Caco-2 (cell line): Measurements from ENCODE around the gene DDX51. TPM values are rescaled to one million over a fixed set of nuclear protein-coding genes. Genes with fewer than 3 reads are reported as not detected.

Experiments
- BruUV-seq: library from RNA; stranded (reverse); fragments of 400-500 nt; replicated peaks from 2 replicates; lab custom pipeline; 2021; lab: Mats Ljungman, UMichigan
- CTCF ChIA-PET: fragments of 300-600 bp; sonication (Branson Sonifier 250); formaldehyde crosslinking; loops from one replicate; lab custom pipeline; 2022; ENCODE audit warnings: antibody characterized with exemption; lab: Charles Lee
- POLR2A ChIA-PET: fragments of 300-600 bp; sonication (Branson Sonifier 250); formaldehyde crosslinking; loops from one replicate; lab custom pipeline; 2022; ENCODE audit warnings: antibody characterized with exemption; lab: Charles Lee
- DNase-seq, 2 experiments: peaks; one replicate each; pipeline versions ENCODE4 v3.0.0 to v3.0.0-alpha.2; 2020 to 2022
- H3K27me3 ChIP-seq: replicated peaks from 2 replicates; pipeline ENCODE4 v1.6.0; 2011; ENCODE audit warnings: low read length; ENCODE audit not compliant: control insufficient read depth, insufficient read depth
- H3K36me3 ChIP-seq: 2 replicates; pipeline ENCODE4 v1.5.1; 2011; ENCODE audit warnings: low read length; ENCODE audit not compliant: control insufficient read depth, insufficient read depth
- H3K4me1 ChIP-seq: fragments of 250-450 bp; sonication (Bioruptor Pico); 2 replicates; pipeline ENCODE4 v1.5.1; 2020; ENCODE audit warnings: mild to moderate bottlenecking
- H3K4me3 ChIP-seq: 2 replicates; pipeline ENCODE4 v1.5.1; 2011; ENCODE audit warnings: low read depth, mild to moderate bottlenecking, control low read depth, low read length
- H3K9me3 ChIP-seq: fragments of 250-450 bp; sonication (Bioruptor Pico); 2 replicates; pipeline ENCODE4 v1.5.1; 2020; ENCODE audit warnings: mild to moderate bottlenecking, moderate library complexity
- H3K27ac Mint-ChIP-seq: one replicate; pipeline ENCODE4 v1.8.0; 2022; ENCODE audit warnings: mixed read lengths; ENCODE audit not compliant: unreplicated experiment
- H3K27me3 Mint-ChIP-seq: one replicate; pipeline ENCODE4 v1.8.0; 2022; ENCODE audit warnings: mixed read lengths; ENCODE audit not compliant: insufficient read depth, unreplicated experiment
- H3K36me3 Mint-ChIP-seq: one replicate; pipeline ENCODE4 v1.8.0; 2022; ENCODE audit warnings: mild to moderate bottlenecking, mixed read lengths; ENCODE audit not compliant: insufficient read depth, unreplicated experiment
- H3K4me1 Mint-ChIP-seq: one replicate; pipeline ENCODE4 v1.8.0; 2022; ENCODE audit warnings: low read depth, mixed read lengths; ENCODE audit not compliant: unreplicated experiment
- H3K4me3 Mint-ChIP-seq: one replicate; pipeline ENCODE4 v1.8.0; 2022; ENCODE audit warnings: mild to moderate bottlenecking, moderate library complexity, mixed read lengths; ENCODE audit not compliant: unreplicated experiment
- H3K9me3 Mint-ChIP-seq: one replicate; pipeline ENCODE4 v1.8.0; 2022; ENCODE audit warnings: mixed read lengths; ENCODE audit not compliant: unreplicated experiment
- intact Hi-C: fragments of 100-400 bp; cut with micrococcal nuclease; formaldehyde crosslinking; loops from one replicate; pipeline ENCODE4 v1.10.0; 2022; ENCODE audit not compliant: unreplicated experiment
- total RNA-seq: library from RNA; stranded (reverse); gene quantifications from 2 replicates; pipeline ENCODE4 v1.2.3, GENCODE V29; 2022
- TF ChIP-seq, protein P1 (sequence below), 2 experiments: fragments of 200-600 bp in 1 of 2; IDR thresholded peaks; 1 replicate in 1 of 2; 2 replicates in 1 of 2; pipeline versions ENCODE4 v1.5.1 to v1.8.0; 2011 to 2022; ENCODE audit warnings: antibody characterized with exemption in 1 of 2, control low read depth in 1 of 2, inconsistent platforms in 1 of 2, low read depth in 1 of 2, low read length in 1 of 2, mild to moderate bottlenecking in 1 of 2, moderate library complexity in 1 of 2; ENCODE audit not compliant: insufficient read depth in 1 of 2, severe bottlenecking in 1 of 2, unreplicated experiment in 1 of 2

DDX51 gene
- total RNA-seq, 1 experiment from 2014 or later = 40.4 TPM

DNA sequence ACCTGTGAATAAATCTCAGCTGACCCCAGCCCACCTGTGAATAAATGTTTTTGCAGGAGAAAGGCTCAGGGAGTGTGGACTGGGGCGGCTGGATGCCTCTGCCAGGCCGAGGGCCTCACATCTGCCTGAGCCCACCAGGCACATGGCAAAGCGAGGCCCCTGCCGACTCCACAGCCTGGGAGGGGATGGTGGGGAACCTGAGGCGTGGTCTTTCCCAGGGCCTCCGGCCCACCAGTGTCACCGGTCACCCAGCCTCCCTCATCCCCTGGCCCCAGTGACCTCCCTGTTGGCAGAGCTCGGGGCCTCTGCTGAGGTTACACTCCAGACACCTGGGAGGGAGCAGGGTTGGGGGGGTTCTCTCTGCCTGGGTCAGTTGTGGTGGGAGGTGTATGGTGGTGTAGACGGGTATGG is 8.3 kb upstream of the DDX51 start:
- no peaks in the 10 kb centered on the region for H3K4me1 Mint-ChIP-seq
- no peak overlapping the region for H3K4me3 Mint-ChIP-seq
- intact Hi-C loops = no loop called here
- Histone ChIP-seq H3K36me3 (peaks cover 7% of the 10 kb centered on the region), H3K27me3 (no peaks in the 10 kb centered on the region), H3K4me3 (no peak overlapping the region), H3K4me1 (no peaks in the 10 kb centered on the region), H3K9me3 (no peaks in the 10 kb centered on the region)
- ChIA-PET CTCF (no interaction called here), POLR2A (no interaction called here)
- H3K27ac Mint-ChIP-seq = no peak overlapping the region
- BruUV-seq = no TSS peak
- TF ChIP-seq, protein P1, sequence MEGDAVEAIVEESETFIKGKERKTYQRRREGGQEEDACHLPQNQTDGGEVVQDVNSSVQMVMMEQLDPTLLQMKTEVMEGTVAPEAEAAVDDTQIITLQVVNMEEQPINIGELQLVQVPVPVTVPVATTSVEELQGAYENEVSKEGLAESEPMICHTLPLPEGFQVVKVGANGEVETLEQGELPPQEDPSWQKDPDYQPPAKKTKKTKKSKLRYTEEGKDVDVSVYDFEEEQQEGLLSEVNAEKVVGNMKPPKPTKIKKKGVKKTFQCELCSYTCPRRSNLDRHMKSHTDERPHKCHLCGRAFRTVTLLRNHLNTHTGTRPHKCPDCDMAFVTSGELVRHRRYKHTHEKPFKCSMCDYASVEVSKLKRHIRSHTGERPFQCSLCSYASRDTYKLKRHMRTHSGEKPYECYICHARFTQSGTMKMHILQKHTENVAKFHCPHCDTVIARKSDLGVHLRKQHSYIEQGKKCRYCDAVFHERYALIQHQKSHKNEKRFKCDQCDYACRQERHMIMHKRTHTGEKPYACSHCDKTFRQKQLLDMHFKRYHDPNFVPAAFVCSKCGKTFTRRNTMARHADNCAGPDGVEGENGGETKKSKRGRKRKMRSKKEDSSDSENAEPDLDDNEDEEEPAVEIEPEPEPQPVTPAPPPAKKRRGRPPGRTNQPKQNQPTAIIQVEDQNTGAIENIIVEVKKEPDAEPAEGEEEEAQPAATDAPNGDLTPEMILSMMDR (IDR thresholded peaks at IDR 0.05; ENCODE audit: insufficient read depth in 1 of 2, low read depth in 1 of 2, low read length in 1 of 2, severe bottlenecking in 1 of 2, unreplicated experiment in 1 of 2) = no peak
- peaks cover 22% of the 10 kb centered on the region for H3K36me3 Mint-ChIP-seq
- no peaks in the 10 kb centered on the region for H3K9me3 Mint-ChIP-seq
- no peaks in the 10 kb centered on the region for H3K27me3 Mint-ChIP-seq
- no peak for DNase-seq

DNA sequence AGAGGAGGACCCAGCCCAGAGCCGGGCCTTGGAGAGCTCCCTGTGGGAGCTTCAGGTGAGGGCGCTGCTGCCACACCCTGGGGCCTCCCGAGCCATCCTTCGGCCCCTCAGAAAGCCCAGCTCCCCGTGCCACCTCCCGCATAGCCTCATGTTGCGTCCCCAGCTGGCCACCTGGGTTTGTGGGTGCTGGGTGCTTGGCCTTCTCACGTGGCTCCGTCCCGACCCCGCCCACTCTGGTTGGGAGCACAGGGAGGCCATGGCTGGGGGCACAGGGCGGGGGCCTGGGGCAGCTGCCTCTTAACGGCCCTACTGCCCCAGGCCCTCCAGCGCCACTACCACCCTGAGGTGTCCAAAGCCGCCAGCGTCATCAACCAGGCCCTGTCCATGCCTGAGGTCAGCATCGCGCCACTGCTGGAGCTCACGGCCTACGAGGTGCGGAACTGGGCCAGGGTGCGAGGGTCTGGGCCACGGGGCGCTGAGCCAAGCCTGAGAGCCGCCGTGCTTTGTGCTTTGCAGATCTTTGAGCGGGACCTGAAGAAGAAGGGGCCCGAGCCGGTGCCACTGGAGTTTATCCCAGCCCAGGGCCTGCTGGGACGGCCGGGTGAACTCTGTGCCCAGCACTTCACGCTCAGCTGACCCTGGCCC is 7.8 kb upstream of the DDX51 start:
- no peak overlapping the region for H3K27ac Mint-ChIP-seq
- Histone ChIP-seq H3K27me3 (no peaks in the 10 kb centered on the region), H3K4me1 (no peaks in the 10 kb centered on the region), H3K9me3 (no peaks in the 10 kb centered on the region), H3K4me3 (no peak overlapping the region), H3K36me3 (peaks cover 4% of the 10 kb centered on the region; the same call in 1 of the 2 replicates)
- no peak overlapping the region for H3K4me3 Mint-ChIP-seq
- BruUV-seq = no TSS peak
- no peak for DNase-seq
- no peaks in the 10 kb centered on the region for H3K27me3 Mint-ChIP-seq
- POLR2A ChIA-PET = no interaction called here
- intact Hi-C loops = no loop called here
- TF ChIP-seq, protein P1 (IDR thresholded peaks at IDR 0.05; ENCODE audit: insufficient read depth in 1 of 2, low read depth in 1 of 2, low read length in 1 of 2, severe bottlenecking in 1 of 2, unreplicated experiment in 1 of 2) = no peak
- no peaks in the 10 kb centered on the region for H3K4me1 Mint-ChIP-seq
- peaks cover 22% of the 10 kb centered on the region for H3K36me3 Mint-ChIP-seq
- no peaks in the 10 kb centered on the region for H3K9me3 Mint-ChIP-seq
- CTCF ChIA-PET = no interaction called here

DNA sequence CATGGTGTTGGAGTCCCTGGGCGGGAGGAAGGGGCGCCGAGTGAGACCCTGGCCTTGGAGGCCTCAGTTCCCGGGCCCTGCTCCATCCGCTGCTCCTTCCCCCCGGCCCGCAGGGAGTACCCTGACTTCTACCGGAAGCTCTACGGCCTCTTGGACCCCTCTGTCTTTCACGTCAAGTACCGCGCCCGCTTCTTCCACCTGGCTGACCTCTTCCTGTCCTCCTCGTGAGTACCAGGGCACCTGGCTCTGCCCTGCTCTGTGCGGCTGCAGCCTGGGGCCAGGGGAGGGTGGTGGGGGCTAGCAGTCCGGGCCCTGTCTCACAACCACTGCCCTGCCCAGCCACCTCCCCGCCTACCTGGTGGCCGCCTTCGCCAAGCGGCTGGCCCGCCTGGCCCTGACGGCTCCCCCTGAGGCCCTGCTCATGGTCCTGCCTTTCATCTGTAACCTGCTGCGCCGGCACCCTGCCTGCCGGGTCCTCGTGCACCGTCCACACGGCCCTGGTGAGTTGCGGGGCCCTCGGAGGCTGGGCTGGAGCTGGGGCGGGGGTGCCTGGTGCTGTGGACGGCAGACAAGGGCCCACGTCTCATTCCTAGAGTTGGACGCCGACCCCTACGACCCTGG is 7.1 kb upstream of the DDX51 start:
- intact Hi-C loops = no loop called here
- BruUV-seq = no TSS peak
- no peaks in the 10 kb centered on the region for H3K9me3 ChIP-seq
- H3K4me3 Mint-ChIP-seq = no peak overlapping the region
- H3K27me3 ChIP-seq = no peaks in the 10 kb centered on the region
- CTCF ChIA-PET = no interaction called here
- H3K27me3 Mint-ChIP-seq = no peaks in the 10 kb centered on the region
- TF ChIP-seq, protein P1 (IDR thresholded peaks at IDR 0.05; ENCODE audit: insufficient read depth in 1 of 2, low read depth in 1 of 2, low read length in 1 of 2, severe bottlenecking in 1 of 2, unreplicated experiment in 1 of 2) = no peak
- H3K27ac Mint-ChIP-seq = no peak overlapping the region
- H3K4me1 Mint-ChIP-seq = no peaks in the 10 kb centered on the region
- POLR2A ChIA-PET = no interaction called here
- no peaks in the 10 kb centered on the region for H3K9me3 Mint-ChIP-seq
- no peak overlapping the region for H3K4me3 ChIP-seq
- peaks cover 2% of the 10 kb centered on the region; the same call in 1 of the 2 replicates for H3K36me3 ChIP-seq
- DNase-seq = no peak
- no peaks in the 10 kb centered on the region for H3K4me1 ChIP-seq
- peaks cover 28% of the 10 kb centered on the region for H3K36me3 Mint-ChIP-seq
